Calu3 (cell line): ENCODE results near the gene SMIM45. TPM values are rescaled to one million over a fixed set of nuclear protein-coding genes. Genes with fewer than 3 reads are reported as not detected.

Experiments
- BruUV-seq: library from RNA; stranded (reverse); fragments of 400-500 nt; replicated peaks from 2 replicates; lab custom pipeline; 2021; lab: Mats Ljungman, UMichigan
- CTCF ChIA-PET: fragments of 300-600 bp; sonication (Branson Sonifier 250); formaldehyde crosslinking; loops from one replicate; lab custom pipeline; 2022; ENCODE audit warnings: antibody characterized with exemption; lab: Charles Lee
- DNase-seq: peaks from one replicate; pipeline ENCODE4 v3.0.0; 2022
- H3K27ac Mint-ChIP-seq: one replicate; pipeline ENCODE4 v1.8.0; 2022; ENCODE audit warnings: mixed read lengths; ENCODE audit not compliant: unreplicated experiment
- H3K27me3 Mint-ChIP-seq: one replicate; pipeline ENCODE4 v1.8.0; 2022; ENCODE audit warnings: mixed read lengths; ENCODE audit not compliant: unreplicated experiment
- H3K36me3 Mint-ChIP-seq: one replicate; pipeline ENCODE4 v1.8.0; 2022; ENCODE audit warnings: mild to moderate bottlenecking, moderate library complexity, mixed read lengths; ENCODE audit not compliant: insufficient read depth, unreplicated experiment
- H3K4me1 Mint-ChIP-seq: one replicate; pipeline ENCODE4 v1.8.0; 2022; ENCODE audit warnings: mild to moderate bottlenecking, low read depth, mixed read lengths; ENCODE audit not compliant: unreplicated experiment
- H3K4me3 Mint-ChIP-seq: one replicate; pipeline ENCODE4 v1.8.0; 2022; ENCODE audit warnings: mild to moderate bottlenecking, low read depth, moderate library complexity, mixed read lengths; ENCODE audit not compliant: unreplicated experiment
- H3K9me3 Mint-ChIP-seq: one replicate; pipeline ENCODE4 v1.8.0; 2022; ENCODE audit warnings: low read depth, mixed read lengths; ENCODE audit not compliant: unreplicated experiment
- CTCF ChIP-seq: fragments of 200-600 bp; IDR thresholded peaks from one replicate; pipeline ENCODE4 v1.8.0; 2022; ENCODE audit warnings: antibody characterized with exemption; ENCODE audit not compliant: unreplicated experiment
- intact Hi-C: fragments of 100-400 bp; cut with micrococcal nuclease; formaldehyde crosslinking; loops from one replicate; pipeline ENCODE4 v1.10.0; 2022; ENCODE audit not compliant: unreplicated experiment
- total RNA-seq: library from RNA; stranded (reverse); gene quantifications from 2 replicates; pipeline ENCODE4 v1.2.3, GENCODE V29; 2022

SMIM45 gene

GRCh38 chr22:42007922-42008321 is 56.0 kb downstream of the SMIM45 start:
- CTCF ChIA-PET = interaction anchor here (0.7 kb wide), 1 partner anchor 1250 kb away, joined by 9 read pairs; no protein-coding TSS in a partner anchor
- Mint-ChIP-seq H3K27me3 (no peaks in the 10 kb centered on the region), H3K4me1 (no peaks in the 10 kb centered on the region), H3K4me3 (no peak overlapping the region), H3K9me3 (peaks cover 7% of the 10 kb centered on the region), H3K36me3 (peaks cover 4% of the 10 kb centered on the region), H3K27ac (no peak overlapping the region)
- no TSS peak for BruUV-seq
- intact Hi-C loops = no loop called here
- DNase-seq = no peak
- no peak for TF ChIP-seq CTCF

Other genes starting within 250 kb of the SMIM45 start
- 18.4 and 20.1 TPM in 2 replicates for gene CCDC134, start 151.5 kb upstream of the SMIM45 start, total RNA-seq
- gene SREBF2, start 119.0 kb upstream of the SMIM45 start, total RNA-seq = 145 and 159 TPM in 2 replicates
- not detected in 2 replicates for gene SHISA8, start 37.1 kb upstream of the SMIM45 start, total RNA-seq
- 1.4 and 1.5 TPM in 2 replicates for gene TNFRSF13C, start 25.3 kb upstream of the SMIM45 start, total RNA-seq
- gene CENPM, start 5.0 kb upstream of the SMIM45 start, total RNA-seq = 46.7 and 69.3 TPM in 2 replicates
- 3.2 and 3.4 TPM in 2 replicates for gene SEPTIN3, start 17.3 kb downstream of the SMIM45 start, total RNA-seq
- gene WBP2NL, start 46.6 kb downstream of the SMIM45 start, total RNA-seq = 2.8 and 3.7 TPM in 2 replicates
- 24.3 and 27.2 TPM in 2 replicates for gene NAGA, start 118.7 kb downstream of the SMIM45 start, total RNA-seq
- 1.3 and 1.5 TPM in 2 replicates for gene PHETA2, start 122.1 kb downstream of the SMIM45 start, total RNA-seq
- gene SMDT1, start 127.5 kb downstream of the SMIM45 start, total RNA-seq = 60.8 and 65.5 TPM in 2 replicates
- 61.6 and 68.0 TPM in 2 replicates for gene NDUFA6, start 138.6 kb downstream of the SMIM45 start, total RNA-seq
- 9.3 and 10.7 TPM in 2 replicates for gene CYP2D6, start 178.7 kb downstream of the SMIM45 start, total RNA-seq